Neural cell (in vitro differentiated cells): Measurements from ENCODE around the gene SH3GL1. TPM values are rescaled to one million over a fixed set of nuclear protein-coding genes. Genes with fewer than 3 reads are reported as not detected.

ENCODE experiments used
- H2AFZ ChIP-seq: fragments of 200-600, 300-800 bp; sonication (generic), shearing (Covaris generic); 2 replicates; pipeline ENCODE4 v1.6.0; 2014; ENCODE audit warnings: low read depth, mild to moderate bottlenecking, antibody characterized with exemption, low read length, moderate library complexity
- H3F3A ChIP-seq: fragments of 200-600 bp; shearing (Covaris generic); 2 replicates; pipeline ENCODE4 v1.6.1; 2016; ENCODE audit warnings: mild to moderate bottlenecking, moderate library complexity, mixed read lengths, antibody characterized with exemption, low read length; ENCODE audit not compliant: insufficient read depth, poor library complexity, severe bottlenecking
- H3K27ac ChIP-seq: fragments of 200-600, 300-800 bp; sonication (generic), shearing (Covaris generic); 2 replicates; pipeline ENCODE4 v1.5.1; 2014; ENCODE audit warnings: mild to moderate bottlenecking, low read length, moderate library complexity
- H3K27me3 ChIP-seq: fragments of 300-800, 200-600 bp; sonication (generic), shearing (Covaris generic); 2 replicates; pipeline ENCODE4 v1.6.0; 2014; ENCODE audit warnings: mild to moderate bottlenecking, low read depth, low read length, moderate library complexity; ENCODE audit not compliant: insufficient read depth
- H3K36me3 ChIP-seq: fragments of 300-800, 200-600 bp; sonication (generic), shearing (Covaris generic); 2 replicates; pipeline ENCODE4 v1.5.1; 2014; ENCODE audit warnings: mild to moderate bottlenecking, antibody characterized with exemption, low read length, moderate library complexity; ENCODE audit not compliant: insufficient read depth
- H3K4me2 ChIP-seq: fragments of 300-800, 200-600 bp; sonication (generic), shearing (Covaris generic); 2 replicates; pipeline ENCODE4 v1.6.0; 2014; ENCODE audit warnings: mild to moderate bottlenecking, low read length
- H3K4me3 ChIP-seq: fragments of 300-800, 200-600 bp; sonication (generic), shearing (Covaris generic); 2 replicates; pipeline ENCODE4 v1.5.1; 2014; ENCODE audit warnings: mild to moderate bottlenecking, low read length, moderate library complexity
- H3K79me2 ChIP-seq: fragments of 200-600 bp; shearing (Covaris generic); replicated peaks from 2 replicates; pipeline ENCODE4 v1.6.0; 2014; ENCODE audit warnings: mild to moderate bottlenecking, low read length, moderate library complexity; ENCODE audit not compliant: insufficient read depth
- H3K9ac ChIP-seq: fragments of 300-800, 200-600 bp; sonication (generic), shearing (Covaris generic); 2 replicates; pipeline ENCODE4 v1.6.1; 2016; ENCODE audit warnings: mild to moderate bottlenecking, low read length, mixed read lengths
- H3K9me2 ChIP-seq: fragments of 200-600 bp; shearing (Covaris generic); 2 replicates; pipeline ENCODE4 v1.6.1; 2016; ENCODE audit warnings: mild to moderate bottlenecking, low read length, mixed read lengths; ENCODE audit not compliant: insufficient read depth
- H3K9me3 ChIP-seq: fragments of 200-600, 300-800 bp; sonication (generic), shearing (Covaris generic); 2 replicates; pipeline ENCODE4 v1.6.1; 2016; ENCODE audit warnings: mild to moderate bottlenecking, mixed run types, low read length, moderate library complexity, mixed read lengths
- H4K20me1 ChIP-seq: fragments of 200-600 bp; shearing (Covaris generic); 2 replicates; pipeline ENCODE4 v1.6.1; 2016; ENCODE audit warnings: mild to moderate bottlenecking, mixed run types; ENCODE audit not compliant: insufficient read depth
- EP300 ChIP-seq: fragments of 450-650 bp; conservative IDR thresholded peaks from 2 replicates; pipeline ENCODE4 v1.6.1; 2014; ENCODE audit warnings: antibody characterized with exemption, mild to moderate bottlenecking, moderate library complexity; ENCODE audit not compliant: poor library complexity, severe bottlenecking
- EZH2 ChIP-seq: fragments of 200-600, 300-800 bp; shearing (Covaris generic), sonication (generic); IDR thresholded peaks from 2 replicates; pipeline ENCODE4 v1.6.1; 2014; ENCODE audit warnings: antibody characterized with exemption, low read length, borderline replicate concordance, mild to moderate bottlenecking; ENCODE audit not compliant: insufficient read depth, poor library complexity, severe bottlenecking
- MXI1 ChIP-seq: fragments of 450-650 bp; conservative IDR thresholded peaks from 2 replicates; pipeline ENCODE4 v1.6.1; 2014; ENCODE audit warnings: antibody characterized with exemption, mild to moderate bottlenecking; ENCODE audit not compliant: poor library complexity, severe bottlenecking
- POLR2AphosphoS5 ChIP-seq: IDR thresholded peaks from 2 replicates; pipeline ENCODE4 v1.6.1; 2012
- RAD21 ChIP-seq: fragments of 450-650 bp; conservative IDR thresholded peaks from 2 replicates; pipeline ENCODE4 v1.6.1; 2014; ENCODE audit warnings: antibody characterized with exemption, mild to moderate bottlenecking, moderate library complexity
- REST ChIP-seq: IDR thresholded peaks from 2 replicates; pipeline ENCODE4 v1.6.1; 2012; ENCODE audit warnings: borderline replicate concordance
- SMC3 ChIP-seq: fragments of 450-650 bp; conservative IDR thresholded peaks from 2 replicates; pipeline ENCODE4 v1.6.1; 2014; ENCODE audit warnings: antibody characterized with exemption, mild to moderate bottlenecking, moderate library complexity; ENCODE audit not compliant: poor library complexity
- TAF1 ChIP-seq: IDR thresholded peaks from 2 replicates; pipeline ENCODE4 v1.6.1; 2012; ENCODE audit warnings: low read depth
- polyA plus RNA-seq: library from polyadenylated mRNA; depleted of rRNA; stranded (reverse); fragments of >200 nt; gene quantifications from 2 replicates; pipeline ENCODE4 v1.2.3, GENCODE V29; 2014
- TF ChIP-seq, protein P1 (sequence below): fragments of 450-650 bp; IDR thresholded peaks from 2 replicates; pipeline ENCODE4 v1.5.1; 2014; ENCODE audit warnings: antibody characterized with exemption, mild to moderate bottlenecking, moderate library complexity; ENCODE audit not compliant: poor library complexity, severe bottlenecking

The SH3GL1 gene
- polyA plus RNA-seq, 1 donor from 2014 or later: 25.2 TPM

GRCh38 chr19:4431296-4431695 is 30.9 kb upstream of the SH3GL1 start:
- no peaks in the 10 kb centered on the region for H3K27me3 ChIP-seq
- no peak overlapping the region for H3K4me2 ChIP-seq
- H3K27ac ChIP-seq: no peak overlapping the region
- no peaks in the 10 kb centered on the region for H3K9me2 ChIP-seq
- no peak for TF ChIP-seq MXI1
- no peak for TF ChIP-seq EP300
- TF ChIP-seq REST: no peak
- no peak for TF ChIP-seq POLR2AphosphoS5
- TF ChIP-seq SMC3: no peak
- TF ChIP-seq, protein P1, sequence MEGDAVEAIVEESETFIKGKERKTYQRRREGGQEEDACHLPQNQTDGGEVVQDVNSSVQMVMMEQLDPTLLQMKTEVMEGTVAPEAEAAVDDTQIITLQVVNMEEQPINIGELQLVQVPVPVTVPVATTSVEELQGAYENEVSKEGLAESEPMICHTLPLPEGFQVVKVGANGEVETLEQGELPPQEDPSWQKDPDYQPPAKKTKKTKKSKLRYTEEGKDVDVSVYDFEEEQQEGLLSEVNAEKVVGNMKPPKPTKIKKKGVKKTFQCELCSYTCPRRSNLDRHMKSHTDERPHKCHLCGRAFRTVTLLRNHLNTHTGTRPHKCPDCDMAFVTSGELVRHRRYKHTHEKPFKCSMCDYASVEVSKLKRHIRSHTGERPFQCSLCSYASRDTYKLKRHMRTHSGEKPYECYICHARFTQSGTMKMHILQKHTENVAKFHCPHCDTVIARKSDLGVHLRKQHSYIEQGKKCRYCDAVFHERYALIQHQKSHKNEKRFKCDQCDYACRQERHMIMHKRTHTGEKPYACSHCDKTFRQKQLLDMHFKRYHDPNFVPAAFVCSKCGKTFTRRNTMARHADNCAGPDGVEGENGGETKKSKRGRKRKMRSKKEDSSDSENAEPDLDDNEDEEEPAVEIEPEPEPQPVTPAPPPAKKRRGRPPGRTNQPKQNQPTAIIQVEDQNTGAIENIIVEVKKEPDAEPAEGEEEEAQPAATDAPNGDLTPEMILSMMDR: no peak
- no peak for TF ChIP-seq RAD21
- TF ChIP-seq TAF1: no peak
- no peak for TF ChIP-seq EZH2
- H3K9ac ChIP-seq: no peak overlapping the region
- no peaks in the 10 kb centered on the region for H3K9me3 ChIP-seq
- H3K36me3 ChIP-seq: no peaks in the 10 kb centered on the region
- no peak overlapping the region for H2AFZ ChIP-seq
- H3K79me2 ChIP-seq: no peaks in the 10 kb centered on the region
- H3F3A ChIP-seq: no peaks in the 10 kb centered on the region
- no peak overlapping the region for H3K4me3 ChIP-seq
- H4K20me1 ChIP-seq: no peaks in the 10 kb centered on the region

- TF ChIP-seq POLR2AphosphoS5 (no peak), TAF1 (no peak), MXI1 (no peak), EZH2 (no peak), REST (no peak), EP300 (no peak), SMC3 (no peak), RAD21 (no peak)
- TF ChIP-seq, protein P1: no peak
- Histone ChIP-seq H3K9me3 (no peaks in the 10 kb centered on the region), H3K36me3 (no peaks in the 10 kb centered on the region), H3K9me2 (no peaks in the 10 kb centered on the region), H2AFZ (no peak overlapping the region), H3K27ac (no peak overlapping the region), H3K4me2 (no peak overlapping the region), H3K79me2 (no peaks in the 10 kb centered on the region), H3K27me3 (no peaks in the 10 kb centered on the region), H3K9ac (no peak overlapping the region), H4K20me1 (no peaks in the 10 kb centered on the region), H3K4me3 (no peak overlapping the region), H3F3A (no peaks in the 10 kb centered on the region)
These were observed 30.4 kb upstream of the SH3GL1 start for GRCh38 chr19:4430760-4431159.
